ENCODE data around the gene KRTAP2-2. TPM values are rescaled to one million over a fixed set of nuclear protein-coding genes. Genes with fewer than 3 reads are reported as not detected.
"Not testable (repeated sequence)": the region's sequence is repeated elsewhere in the genome, so short reads cannot be mapped to it uniquely, and the experiment has no call there.

Gene KRTAP2-2
- total RNA-seq, 1 donor from 2014 or later: not detected

DNA sequence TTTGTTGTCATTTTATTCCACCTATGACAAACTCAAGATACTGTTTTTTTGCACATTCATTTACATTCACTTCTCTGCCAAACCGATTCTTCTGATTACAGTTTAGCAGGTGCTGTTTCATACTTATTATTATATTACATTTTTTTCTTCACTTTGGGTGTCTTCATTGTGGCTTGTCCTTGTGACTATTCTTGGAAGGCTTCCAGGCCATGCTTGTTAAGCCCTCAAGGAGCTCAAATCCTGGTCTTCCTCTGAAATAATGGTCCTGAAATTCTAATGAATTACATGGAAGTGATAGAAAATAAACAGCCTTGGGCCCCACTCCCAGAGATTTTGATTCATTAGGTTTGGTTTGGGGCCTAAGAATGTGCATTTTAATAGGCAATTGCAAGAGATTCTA is 9.3 kb upstream of the KRTAP2-2 start:
- Mint-ChIP-seq H3K36me3 (no peaks in the 10 kb centered on the region), H3K9me3 (no peaks in the 10 kb centered on the region), H3K4me1 (peaks cover 23% of the 10 kb centered on the region), H3K27ac (no peak overlapping the region), H3K4me3 (no peak overlapping the region), H3K27me3 (ENCODE audit: low read depth) (no peaks in the 10 kb centered on the region)
- no peak for DNase-seq (ENCODE audit: low spot score in 2 of 2, unreplicated experiment in 2 of 2)
- TF ChIP-seq CTCF (IDR thresholded peaks at IDR 0.05; ENCODE audit: unreplicated experiment): no peak

DNA sequence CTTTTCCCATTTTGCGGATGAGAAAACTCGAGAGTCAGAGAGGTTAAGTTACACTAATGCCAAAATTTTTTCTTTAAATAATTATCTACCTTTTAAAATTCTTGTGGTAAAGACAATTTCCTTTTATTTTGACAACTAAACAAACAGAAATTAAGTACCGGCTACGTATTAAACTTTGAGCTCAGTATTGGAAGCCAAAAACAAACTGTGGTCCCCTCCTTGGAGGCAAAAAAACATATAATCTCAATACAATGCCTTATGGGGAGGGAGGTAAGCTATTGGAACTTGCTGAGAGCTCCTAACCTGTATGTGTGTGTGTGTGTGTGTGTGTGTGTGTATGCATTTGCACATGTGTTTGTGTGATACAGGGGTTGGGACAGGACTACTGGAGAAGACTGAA is 8.4 kb upstream of the KRTAP2-2 start:
- Mint-ChIP-seq H3K4me3 (no peak overlapping the region), H3K36me3 (no peaks in the 10 kb centered on the region), H3K27ac (no peak overlapping the region), H3K4me1 (peaks cover 28% of the 10 kb centered on the region), H3K27me3 (ENCODE audit: low read depth) (no peaks in the 10 kb centered on the region), H3K9me3 (no peaks in the 10 kb centered on the region)
- no peak for DNase-seq (ENCODE audit: low spot score in 2 of 2, unreplicated experiment in 2 of 2)
- TF ChIP-seq CTCF (IDR thresholded peaks at IDR 0.05; ENCODE audit: unreplicated experiment): no peak

DNA sequence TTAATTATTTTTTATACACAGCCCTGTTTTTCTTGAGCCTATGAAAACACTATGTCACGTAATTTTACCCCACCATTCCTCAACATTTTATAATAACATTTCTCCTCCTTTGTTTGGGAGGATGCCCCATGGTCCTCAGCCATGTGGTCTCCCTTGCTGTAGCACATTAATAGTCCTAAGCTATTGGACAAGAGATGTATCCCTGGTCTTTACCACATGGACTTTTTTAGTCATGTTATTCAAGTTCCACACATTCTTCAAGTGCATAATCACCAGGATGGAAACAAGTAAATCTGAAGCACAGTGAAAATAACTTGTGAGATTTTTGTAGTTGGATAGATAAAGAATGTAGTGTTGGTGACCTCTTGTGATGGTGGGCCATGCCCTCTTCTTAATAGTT is 6.9 kb upstream of the KRTAP2-2 start:
- TF ChIP-seq CTCF (IDR thresholded peaks at IDR 0.05; ENCODE audit: unreplicated experiment): no peak
- H3K27ac Mint-ChIP-seq: peak overlapping the region; percentile 59
- no peak overlapping the region for H3K4me3 Mint-ChIP-seq
- DNase-seq (ENCODE audit: low spot score in 2 of 2, unreplicated experiment in 2 of 2): no peak
- H3K4me1 Mint-ChIP-seq: peaks cover 28% of the 10 kb centered on the region
- no peaks in the 10 kb centered on the region for H3K27me3 Mint-ChIP-seq (ENCODE audit: low read depth)
- H3K9me3 Mint-ChIP-seq: peaks cover 7% of the 10 kb centered on the region
- no peaks in the 10 kb centered on the region for H3K36me3 Mint-ChIP-seq

DNA sequence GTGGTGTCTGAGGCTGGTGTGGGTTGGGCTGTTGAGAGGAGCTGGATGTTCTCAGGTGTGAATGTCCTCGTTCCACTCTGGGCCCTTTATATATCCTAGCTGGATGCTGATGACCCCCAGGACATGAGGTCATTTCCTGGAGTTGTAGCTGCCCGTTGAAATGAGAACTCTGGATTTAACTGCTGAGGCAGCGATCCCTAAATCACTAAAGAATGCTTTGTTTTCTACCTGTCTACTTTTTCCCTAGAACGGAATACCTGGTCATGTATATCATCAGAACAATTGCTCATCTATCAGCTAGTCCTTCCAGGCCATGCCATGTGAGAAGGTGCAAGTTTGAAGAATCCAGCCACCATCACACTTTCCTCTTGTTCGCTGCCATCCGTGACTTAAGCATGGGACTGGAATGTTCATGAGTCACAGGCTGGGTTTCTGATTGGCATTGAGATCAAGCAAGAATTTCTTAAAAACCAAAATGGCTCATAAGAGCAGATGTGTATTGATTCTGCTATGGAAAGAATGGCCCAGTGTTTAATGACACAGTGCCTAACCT is 5.1 kb upstream of the KRTAP2-2 start, which contains the start of gene KRTAP2-3:
Gene KRTAP2-3, minus strand, starts transcription at position 63 of the 553 bp plus-strand sequence. CDS start 64 bp downstream, outside the sequence.
- DNase-seq (ENCODE audit: low spot score in 2 of 2, unreplicated experiment in 2 of 2): no peak
- Mint-ChIP-seq H3K9me3 (peaks cover 7% of the 10 kb centered on the region), H3K36me3 (no peaks in the 10 kb centered on the region), H3K4me1 (peaks cover 28% of the 10 kb centered on the region), H3K27me3 (ENCODE audit: low read depth) (no peaks in the 10 kb centered on the region), H3K27ac (peak within 1 kb of the TSS; percentile 63), H3K4me3 (no peak within 1 kb of the TSS)
- no peak for TF ChIP-seq CTCF (IDR thresholded peaks at IDR 0.05; ENCODE audit: unreplicated experiment)

DNA sequence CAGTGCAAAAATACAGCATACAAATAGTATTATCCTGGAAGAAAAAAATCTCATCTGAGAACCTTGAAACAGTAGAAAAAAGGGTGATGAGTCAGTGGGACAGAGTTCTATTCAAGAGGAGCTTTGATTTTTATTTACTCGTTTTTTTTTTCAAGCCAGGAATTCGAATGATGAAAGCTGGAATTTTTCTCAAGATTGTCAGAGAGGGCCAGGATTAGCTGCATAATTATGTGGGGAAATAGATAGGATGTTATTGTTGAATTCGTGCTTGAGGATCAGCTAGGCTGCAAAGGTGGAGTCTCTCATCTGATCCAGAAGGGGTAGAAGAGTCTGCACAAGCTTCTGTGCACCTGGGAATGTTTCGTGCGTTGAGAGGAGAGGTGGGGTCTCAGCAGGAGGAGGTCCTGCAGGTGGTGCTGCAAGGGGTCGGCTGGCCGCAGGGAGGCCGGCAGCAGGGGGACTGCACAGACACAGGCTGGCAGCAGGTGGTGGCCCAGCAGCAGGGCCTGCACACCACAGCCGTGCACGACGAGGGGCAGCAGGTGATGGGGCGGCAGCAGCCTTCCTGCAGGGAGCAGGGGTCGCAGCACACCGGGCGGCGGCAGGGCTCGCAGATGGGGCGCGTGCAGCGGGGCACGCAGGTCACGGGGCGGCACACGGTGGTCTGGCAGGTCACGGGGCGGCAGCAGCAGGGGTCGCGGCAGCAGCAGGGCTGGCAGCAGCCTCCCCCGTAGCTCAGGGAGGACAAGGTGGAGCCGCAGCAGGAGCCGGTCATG is 4.4 kb upstream of the KRTAP2-2 start:
- not testable (repeated sequence) for H3K4me3 Mint-ChIP-seq; H3K27me3 Mint-ChIP-seq (ENCODE audit: low read depth); H3K9me3 Mint-ChIP-seq; H3K27ac Mint-ChIP-seq; DNase-seq (ENCODE audit: low spot score in 2 of 2, unreplicated experiment in 2 of 2); H3K36me3 Mint-ChIP-seq
- peaks cover 28% of the 10 kb centered on the region for H3K4me1 Mint-ChIP-seq

DNA sequence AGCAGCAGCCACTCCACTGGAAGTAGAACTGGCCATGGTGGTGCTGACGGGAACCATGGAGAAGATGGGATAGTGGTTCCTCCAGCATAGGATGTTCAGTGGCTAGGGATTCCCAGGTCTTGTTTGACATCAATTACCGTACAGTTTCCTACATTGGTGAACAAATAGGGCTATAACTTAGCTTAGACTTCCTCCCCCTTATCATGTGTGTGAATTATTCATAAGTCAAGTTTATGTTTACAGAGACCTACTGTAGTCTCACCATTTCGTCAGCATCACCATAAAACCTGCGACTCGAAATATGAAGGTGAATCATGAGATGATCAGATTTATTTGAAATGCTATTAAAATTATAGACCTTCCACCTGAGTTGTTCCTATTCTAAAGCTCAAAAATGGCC is 3.7 kb upstream of the KRTAP2-2 start:
- no peak overlapping the region for H3K4me3 Mint-ChIP-seq
- H3K36me3 Mint-ChIP-seq: no peaks in the 10 kb centered on the region
- no peak for TF ChIP-seq CTCF (IDR thresholded peaks at IDR 0.05; ENCODE audit: unreplicated experiment)
- H3K4me1 Mint-ChIP-seq: peaks cover 28% of the 10 kb centered on the region
- peaks cover 8% of the 10 kb centered on the region for H3K9me3 Mint-ChIP-seq
- H3K27me3 Mint-ChIP-seq (ENCODE audit: low read depth): no peaks in the 10 kb centered on the region
- no peak for DNase-seq (ENCODE audit: low spot score in 2 of 2, unreplicated experiment in 2 of 2)
- peak overlapping the region; percentile 34 for H3K27ac Mint-ChIP-seq

Data from mesothelial cell of epicardium (in vitro differentiated cells).